Measurements from ENCODE around the gene PRPF4.
A peak's percentile ranks its signal among the peaks of the same experiment; 100 is the strongest.
"Not testable (repeated sequence)": the region's sequence is repeated elsewhere in the genome, so short reads cannot be mapped to it uniquely, and the experiment has no call there.

The PRPF4 gene

DNA sequence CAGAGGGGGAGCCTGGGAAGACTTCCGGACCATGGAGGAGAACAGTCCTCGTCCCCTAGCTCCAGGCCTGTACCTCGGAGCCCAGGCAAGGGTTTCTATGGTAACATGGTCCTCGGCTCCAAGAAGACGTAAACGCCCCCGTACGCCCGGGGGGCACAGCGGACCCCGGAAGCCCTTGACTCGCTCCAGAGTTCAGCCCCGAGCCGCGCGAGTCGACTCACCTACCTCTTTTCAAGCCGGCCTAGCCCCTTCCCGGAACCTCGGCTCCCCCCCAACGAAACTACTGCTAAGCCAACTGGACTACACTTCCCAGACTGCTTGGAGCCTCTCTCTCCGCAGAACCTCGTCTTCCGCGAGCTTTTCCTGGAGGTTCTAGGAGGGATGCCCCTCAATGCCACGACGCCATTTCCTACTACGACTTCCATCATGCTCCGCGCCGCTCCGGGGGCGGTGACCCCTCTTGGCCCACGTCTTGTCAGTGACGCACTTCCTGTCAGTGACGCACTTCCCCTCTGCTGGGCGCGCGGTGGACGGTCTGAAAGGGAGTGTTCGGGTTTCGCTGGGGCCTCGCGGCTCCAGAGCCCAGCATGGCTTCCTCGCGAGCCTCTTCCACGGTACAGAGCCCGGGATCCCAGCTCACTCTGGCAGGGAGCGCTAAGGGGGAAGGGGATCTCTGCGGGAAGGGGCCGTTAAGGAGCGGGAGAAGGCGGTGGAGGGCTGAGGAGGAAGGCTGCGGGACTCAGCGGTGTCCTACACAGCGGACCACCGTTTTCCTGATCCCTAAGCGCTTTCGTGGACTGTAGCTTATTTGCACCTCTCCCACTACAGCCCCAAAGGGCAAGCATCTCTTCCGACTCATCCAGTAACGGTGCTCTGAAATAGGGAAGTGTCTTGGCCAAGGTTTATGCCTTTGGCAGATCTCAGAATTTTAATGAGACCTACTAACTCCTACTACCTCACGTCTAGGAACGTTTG, at the start of gene PRPF4, which contains the start of gene CDC26:
TSS of gene PRPF4 (plus strand) at position 502 of the 975 bp plus-strand sequence. CDS start at position 588, 86 bp downstream.
TSS of gene CDC26 (minus strand) at position 416 of the 975 bp plus-strand sequence. CDS start 3,065 bp downstream, outside the sequence.
- peak; percentile 99 for DNase-seq (ENCODE audit: low spot score)

DNA sequence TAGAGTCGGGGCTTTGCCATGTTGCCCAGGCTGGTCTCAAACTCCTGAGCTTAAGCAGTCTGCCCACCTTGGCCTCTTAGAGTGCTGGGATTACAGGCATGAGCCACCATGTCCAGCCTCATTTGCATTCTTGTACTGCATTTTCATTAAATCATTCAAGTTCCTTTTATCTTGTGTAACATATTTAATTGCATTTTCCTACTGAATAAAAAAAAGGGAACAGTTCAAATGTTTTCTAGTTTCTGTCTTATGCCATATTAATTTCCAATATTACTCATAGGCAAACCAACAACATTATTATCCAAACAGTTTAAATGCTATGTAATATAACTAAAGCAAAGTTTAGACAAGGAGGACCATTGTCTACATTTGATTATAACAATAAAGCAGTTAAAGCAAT, 48.0 kb upstream of the PRPF4 start:
- no peak for DNase-seq (ENCODE audit: low spot score)

DNA sequence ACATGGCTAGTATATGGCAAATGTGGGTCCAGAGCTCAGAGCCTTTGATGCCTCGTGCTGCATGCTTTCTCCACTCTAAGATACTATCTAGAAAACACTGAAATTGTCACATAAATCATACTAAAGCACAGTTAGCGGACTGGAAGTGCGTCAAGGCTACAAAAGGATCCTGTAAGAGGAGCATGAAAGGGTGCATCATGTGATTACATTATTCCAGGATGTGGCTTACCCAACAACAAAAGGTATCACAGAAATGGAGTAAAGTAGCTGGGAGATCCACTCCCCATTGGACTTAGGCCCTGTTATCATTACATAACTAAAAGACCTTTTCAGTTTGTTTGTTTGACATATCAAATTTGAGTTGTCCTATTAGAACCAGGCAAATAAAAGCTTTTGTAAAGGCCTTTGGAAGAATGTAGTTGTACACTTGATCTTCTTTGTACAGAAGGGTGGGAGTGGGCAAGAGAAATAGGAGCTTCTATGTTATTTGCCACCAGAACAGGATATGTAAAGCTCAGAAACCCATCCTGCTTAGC, 47.3 kb upstream of the PRPF4 start:
- no peak for DNase-seq (ENCODE audit: low spot score)

DNA sequence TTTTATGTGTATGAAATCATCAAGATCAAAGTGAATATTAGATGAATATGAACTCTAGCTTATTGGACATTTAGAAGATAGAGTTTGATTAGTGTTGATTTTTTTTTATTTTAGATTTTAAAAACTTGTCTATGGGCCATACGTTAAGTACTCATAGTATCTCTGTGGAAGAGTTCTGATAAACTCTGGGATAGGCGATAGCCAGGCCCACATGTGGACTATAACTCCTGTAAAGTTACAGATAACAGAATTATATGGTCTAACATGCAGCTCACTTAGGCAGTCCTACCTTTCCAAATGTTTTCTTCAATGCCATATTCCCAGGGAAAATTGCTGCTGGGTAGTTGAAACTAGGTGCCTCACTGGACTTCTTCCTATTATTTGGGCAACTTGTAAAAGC, 43.8 kb upstream of the PRPF4 start:
- no peak for DNase-seq (ENCODE audit: low spot score)

DNA sequence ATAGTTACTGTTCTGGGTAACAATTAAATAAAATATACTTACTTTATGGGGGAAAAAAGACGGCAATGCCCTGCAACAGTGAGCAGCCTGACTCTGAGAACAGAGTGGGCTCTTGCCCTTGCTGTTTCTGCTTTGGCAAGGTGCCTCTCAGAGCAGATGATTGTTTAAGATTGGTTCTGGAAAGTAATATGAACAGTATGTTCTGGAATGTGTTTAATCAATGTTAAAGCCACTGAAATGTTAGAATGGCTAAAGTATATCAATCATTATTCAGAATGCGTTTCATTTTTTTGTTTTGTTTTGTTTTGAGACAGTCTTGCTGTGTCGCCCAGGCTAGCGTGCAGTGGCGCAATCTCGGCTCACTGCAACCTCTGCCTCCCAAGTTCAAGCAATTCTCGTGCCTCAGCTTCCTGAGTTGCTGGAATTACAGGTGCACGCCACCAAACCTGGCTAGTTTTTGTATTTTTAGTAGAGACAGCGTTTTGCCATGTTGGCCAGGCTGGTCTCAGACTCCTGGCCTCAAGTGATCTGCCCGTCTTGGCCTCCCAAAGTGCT, 39.7 kb upstream of the PRPF4 start:
- not testable (repeated sequence) for DNase-seq (ENCODE audit: low spot score)

DNA sequence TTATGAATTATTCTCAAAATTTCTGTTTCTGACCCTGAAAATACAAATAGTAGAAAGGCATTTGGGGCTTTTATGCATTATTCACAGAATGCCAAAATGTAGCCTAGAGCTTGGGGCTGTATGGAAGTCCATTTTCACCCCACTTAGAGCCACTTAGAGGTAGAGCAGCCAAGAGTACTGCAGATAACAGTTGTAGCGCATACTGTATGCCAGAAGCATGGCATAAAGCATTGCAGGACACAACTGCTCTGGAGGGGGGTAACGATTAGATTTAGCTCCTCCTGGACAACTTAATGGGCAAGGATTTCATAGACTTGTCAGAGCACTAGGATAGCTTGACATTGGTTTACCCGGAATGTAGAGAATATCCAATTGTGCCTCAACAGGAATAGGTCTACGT, 38.4 kb upstream of the PRPF4 start:
- no peak for DNase-seq (ENCODE audit: low spot score)

DNA sequence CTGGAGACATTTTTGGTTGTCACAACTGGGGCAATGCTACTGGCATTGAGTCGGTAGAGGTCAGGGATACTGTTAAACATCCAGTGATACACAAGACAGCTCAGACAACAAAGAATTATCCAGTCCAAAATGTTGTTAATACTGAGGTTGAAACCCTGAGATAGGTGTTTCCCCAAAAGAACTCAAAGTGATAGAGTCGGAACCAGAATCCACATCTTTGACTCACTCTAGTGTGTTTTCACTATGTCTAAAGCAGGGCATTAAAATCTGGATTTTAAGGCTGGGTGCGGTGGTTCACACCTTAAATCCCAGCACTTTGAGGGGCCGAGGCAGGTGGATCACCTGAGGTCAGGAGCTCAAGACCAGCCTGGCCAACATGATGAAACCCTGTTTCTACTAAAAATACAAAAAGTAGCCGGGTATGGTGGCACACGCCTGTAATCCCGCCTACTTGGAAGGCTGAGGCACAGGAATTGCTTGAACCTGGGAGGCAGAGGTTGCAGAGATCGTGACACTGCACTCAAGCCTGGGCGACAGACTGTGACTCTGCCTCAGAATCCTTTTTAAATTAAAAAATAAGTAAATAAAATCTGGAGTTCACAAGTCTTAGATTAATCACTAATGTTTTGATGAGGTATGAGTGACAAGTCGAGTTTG, 37.1 kb upstream of the PRPF4 start:
- no peak for DNase-seq (ENCODE audit: low spot score)

DNA sequence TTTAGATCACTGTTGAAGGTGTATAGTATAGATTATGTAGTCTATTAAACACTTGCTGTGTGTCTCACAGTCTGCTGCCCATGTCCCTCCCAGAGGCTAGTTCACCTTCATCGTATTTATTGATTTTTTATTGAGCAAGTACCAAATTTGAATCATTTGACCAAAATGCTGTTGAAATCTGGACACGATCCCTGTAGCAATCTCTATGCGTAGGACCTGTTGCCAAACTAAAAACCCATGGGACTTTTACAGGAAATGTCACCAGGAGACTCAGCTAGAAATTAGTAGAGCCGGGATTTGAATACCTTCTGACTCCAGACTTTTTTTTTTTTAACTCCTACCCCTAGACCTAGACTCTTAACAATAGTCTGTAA, 36.6 kb upstream of the PRPF4 start:
- DNase-seq (ENCODE audit: low spot score): no peak

DNA sequence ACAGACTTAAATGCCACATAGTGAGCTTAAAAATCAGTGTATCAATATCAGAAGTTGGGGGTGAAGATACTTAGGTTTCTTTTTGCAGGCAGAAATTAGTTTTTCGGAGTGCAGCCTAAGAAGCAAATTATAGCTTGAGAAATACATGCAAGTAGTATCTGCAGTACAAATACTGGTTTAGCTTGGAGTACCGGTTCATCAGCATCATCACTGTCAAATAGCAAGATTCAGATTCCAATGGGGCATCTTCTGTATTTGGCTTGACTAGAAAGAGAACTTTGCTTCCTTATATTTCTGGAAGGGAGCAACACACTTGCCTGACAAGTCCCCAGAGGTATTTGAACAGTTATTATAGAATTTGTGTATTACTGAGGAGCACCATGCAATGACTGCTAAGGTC, 34.3 kb upstream of the PRPF4 start:
- DNase-seq (ENCODE audit: low spot score): no peak

DNA sequence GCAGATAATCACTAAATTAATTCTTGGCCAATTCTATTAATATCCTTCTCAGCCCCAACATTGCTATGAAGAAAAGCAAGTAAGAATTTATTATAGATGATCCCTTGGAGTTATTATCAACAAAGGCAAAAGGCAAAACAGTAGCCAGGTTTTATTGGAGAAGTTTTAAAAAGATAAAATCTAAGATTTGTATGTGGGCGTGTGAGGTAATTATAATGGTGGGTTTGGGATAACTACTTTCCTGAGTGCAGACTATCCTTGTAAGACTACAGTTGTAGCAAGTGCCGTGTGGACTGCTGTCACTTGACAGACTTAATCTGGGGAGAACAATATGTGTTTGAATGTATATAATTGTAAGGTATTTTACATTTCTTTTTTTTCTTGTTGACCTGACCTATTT, 30.9 kb upstream of the PRPF4 start:
- DNase-seq (ENCODE audit: low spot score): no peak

DNA sequence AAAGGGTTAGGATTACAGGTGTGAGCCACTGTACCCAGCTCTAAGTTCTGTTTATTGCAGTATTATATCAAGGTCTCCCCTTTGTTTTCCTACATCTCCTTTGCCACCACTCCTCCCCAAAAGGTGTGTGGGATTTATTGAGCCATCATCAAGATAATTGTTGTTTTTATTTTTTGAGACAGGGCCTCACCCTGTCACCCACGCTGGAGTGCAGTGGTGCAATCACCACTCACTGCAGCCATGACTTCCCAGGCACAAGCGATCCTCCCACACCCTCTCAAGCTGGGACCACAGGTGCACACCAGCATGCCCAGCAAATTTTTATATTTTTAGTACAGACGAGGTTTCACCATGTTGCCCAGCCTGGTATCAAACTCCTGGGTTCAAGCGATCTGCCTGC, 29.6 kb upstream of the PRPF4 start:
- DNase-seq (ENCODE audit: low spot score): no peak

DNA sequence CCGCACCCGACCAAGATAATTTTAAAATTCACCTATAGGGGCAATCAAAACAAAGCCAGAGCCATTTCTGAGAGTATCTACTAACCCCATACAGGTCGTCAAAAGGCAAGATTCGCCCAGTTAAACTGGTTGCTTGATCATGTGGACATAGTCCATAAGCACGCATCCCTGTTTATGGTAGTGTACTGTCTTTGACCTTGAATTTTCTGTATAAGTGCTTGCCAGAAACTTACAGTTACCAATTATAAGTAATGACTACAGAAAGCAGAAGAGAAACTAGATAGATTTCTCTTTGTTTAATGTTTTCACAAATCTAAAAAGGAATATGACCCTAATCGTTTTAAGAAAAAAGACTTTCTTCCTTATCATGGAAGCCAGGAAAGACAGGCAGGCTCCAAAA, 28.5 kb upstream of the PRPF4 start:
- no peak for DNase-seq (ENCODE audit: low spot score)

DNA sequence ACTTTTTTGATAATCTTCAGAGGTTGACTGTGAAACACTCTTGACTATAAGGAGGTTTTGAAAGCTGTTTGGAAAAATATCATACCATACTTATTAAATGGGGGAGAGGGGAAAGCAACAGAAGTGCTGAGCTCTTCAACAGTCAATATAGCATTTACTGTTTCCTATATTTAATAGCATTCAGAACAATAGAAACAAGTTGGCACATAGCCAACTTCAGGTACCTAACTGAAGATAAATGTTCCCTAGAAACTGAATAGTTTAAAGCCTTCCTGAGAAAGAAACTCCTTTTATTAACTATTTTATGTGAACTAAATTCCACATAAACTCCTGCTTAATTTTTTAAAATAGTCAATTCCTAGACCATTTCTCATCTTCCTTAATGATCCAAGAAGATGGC, 27.8 kb upstream of the PRPF4 start:
- no peak for DNase-seq (ENCODE audit: low spot score)

DNA sequence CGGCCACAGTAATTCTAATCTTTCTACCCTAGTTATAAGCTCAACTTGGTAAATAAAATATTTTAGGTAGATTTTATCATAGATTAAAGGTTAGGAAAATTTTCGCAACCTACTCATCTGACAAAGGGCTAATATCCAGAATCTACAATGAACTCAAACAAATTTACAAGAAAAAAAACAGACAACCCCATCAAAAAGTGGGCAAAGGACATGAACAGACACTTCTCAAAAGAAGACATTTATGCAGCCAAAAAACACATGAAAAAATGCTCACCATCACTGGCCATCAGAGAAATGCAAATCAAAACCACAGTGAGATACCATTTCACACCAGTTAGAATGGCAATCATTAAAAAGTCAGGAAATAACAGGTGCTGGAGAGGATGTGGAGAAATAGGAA, 25.8 kb upstream of the PRPF4 start:
- DNase-seq (ENCODE audit: low spot score): not testable (repeated sequence)

DNA sequence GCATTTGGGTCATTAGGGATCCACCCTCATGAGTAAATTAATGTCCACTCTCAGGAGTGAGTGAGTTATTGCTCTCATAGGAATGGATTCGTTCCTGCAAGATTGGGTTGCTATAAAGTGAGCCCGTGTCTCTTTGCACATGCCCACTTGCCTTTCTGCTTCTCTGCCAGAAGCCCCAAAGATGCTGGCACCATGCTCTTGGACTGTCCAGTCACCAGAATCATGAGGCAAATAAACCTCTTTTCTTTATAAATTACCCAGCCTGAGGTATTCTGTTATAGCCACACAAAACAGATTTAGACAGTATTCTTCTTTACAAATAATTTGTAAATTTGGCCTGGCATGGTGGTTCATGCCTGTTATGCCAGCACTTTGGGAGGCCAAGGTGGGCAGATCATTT, 24.7 kb upstream of the PRPF4 start:
- DNase-seq (ENCODE audit: low spot score): no peak

DNA sequence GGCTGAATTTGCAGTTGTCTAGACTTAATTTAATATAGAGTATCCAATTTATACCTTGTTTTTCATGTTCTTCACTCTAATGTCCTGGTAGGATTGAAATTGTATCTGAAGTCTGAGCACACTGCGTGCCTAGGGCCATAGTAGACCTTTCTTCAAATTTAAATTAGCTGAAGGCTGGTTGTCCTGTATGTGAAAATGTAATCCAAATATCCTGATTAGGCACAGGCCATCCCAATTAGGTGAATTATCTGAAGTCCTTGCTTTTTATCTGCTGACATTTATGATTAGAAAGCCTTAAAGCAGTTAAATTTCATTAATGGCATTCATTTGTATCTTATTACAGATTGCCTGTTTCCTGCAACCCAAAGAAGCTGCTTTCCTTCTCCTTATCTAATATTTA, 20.5 kb upstream of the PRPF4 start:
- DNase-seq (ENCODE audit: low spot score): no peak

DNA sequence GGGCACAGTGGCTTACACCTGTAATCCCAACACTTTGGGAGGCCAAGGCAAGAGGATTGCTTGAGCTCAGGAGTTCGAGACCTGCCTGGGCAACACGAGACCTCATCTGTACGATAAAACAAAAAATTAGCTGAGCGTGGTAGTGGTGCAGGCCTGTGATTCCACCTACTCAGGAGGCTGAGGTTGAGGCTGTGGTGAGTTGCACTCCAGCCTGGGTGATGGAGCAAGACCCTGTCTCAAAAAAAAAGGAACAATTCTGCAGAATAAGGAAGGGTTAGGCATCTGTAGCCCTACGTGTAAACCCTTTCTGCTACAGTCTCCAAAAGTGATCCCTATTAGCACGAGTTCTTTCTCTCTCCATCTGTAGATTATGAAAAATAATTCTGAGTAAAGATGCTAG, 20.0 kb upstream of the PRPF4 start:
- DNase-seq (ENCODE audit: low spot score): no peak

DNA sequence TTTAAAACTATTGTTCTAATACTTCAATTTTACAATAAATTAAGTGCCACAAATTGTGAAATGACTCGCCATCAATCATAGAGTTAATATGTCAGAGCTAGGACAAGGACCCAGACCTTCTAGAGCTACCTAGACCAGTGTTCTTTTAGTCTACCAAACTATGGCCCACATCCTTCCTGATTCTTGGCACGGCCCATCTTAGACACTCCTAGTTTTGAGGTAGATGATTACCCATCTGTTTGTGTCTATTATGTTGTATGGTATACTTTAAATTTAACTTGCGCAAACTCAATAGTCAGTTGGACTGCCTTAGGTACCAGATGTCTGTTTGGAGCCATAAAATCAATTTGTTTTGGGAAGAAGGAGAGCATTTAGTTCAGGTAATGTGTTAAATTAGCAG, 17.6 kb upstream of the PRPF4 start:
- DNase-seq (ENCODE audit: low spot score): no peak

DNA sequence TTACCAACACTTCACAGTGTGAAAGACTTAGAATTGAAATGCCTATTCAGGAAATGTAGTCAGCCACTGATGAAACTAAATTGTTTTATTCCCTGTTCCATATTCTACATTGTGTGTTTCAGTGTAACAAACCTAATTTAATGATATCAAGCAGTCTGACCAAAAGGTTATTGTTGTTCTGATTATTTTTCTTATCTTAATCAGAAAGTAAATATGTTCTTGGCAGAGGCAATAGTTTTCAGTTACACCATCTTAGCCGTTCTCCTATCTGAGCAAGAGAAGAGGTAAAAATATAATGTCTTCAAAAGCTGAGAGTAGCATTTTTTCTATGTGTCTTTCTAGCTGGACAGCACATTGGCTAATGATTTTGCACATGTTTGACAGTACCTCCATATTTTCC, 17.2 kb upstream of the PRPF4 start:
- no peak for DNase-seq (ENCODE audit: low spot score)

DNA sequence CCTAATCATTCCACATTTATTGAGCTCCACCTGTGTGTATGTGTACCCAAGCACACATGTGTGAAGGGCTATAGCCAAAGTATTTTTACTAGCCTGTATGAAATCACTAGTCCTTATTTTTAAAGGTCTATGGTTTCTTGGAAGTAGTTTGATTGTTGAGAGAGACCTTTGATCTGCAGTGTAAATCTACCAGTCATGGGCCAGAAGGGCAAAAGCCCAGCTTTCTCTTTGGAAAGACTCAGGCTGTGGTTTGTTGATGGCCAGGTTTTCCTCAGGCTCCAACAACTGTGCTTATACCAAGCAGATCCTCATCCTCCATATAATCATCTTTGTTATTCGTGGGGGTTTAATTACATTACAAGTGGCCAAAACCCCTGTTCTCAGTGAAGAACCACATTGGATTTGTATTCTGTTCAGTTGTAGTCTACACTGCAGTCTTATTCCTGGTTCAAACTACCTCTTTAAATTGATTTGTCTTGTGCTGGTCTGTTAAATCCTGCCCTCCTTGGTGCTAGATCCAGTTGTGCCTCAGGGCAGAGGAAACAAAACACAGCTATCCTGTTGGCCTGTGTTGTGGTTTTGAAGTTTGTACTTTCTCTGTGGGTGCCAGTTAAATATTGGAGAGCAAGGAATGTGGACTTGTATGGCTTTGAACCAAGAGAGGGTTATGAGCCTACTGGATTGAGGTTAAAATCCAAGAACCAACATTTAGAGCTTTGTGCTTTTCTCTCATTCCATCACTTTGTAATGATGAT, 13.4 kb upstream of the PRPF4 start:
- no peak for DNase-seq (ENCODE audit: low spot score)

DNA sequence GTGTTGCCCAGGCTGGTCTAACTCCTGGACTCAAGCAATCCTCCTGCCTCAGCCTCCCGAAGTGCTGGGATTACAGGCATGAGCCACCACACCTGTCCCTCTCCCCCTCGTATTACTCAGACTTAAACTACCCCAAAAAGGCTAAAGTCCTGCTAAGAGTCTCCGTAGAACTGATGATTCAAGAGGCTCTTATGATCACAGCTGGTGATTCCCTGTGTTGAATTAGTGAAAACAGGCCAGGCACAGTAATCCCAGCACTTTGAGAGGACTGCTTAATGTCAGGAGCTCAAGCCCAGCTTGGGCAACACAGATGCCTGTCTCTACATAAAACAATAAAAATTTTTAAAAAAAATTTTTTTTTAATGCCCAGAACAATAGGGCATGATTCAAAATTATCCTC, 9.3 kb upstream of the PRPF4 start:
- DNase-seq (ENCODE audit: low spot score): no peak

Data from kidney capillary endothelial cell (primary cell).